ENCODE results near the gene ABCA10. TPM values are rescaled to one million over a fixed set of nuclear protein-coding genes. Genes with fewer than 3 reads are reported as not detected.
A peak's percentile ranks its signal among the peaks of the same experiment; 100 is the strongest.
"Not testable (repeated sequence)": the region's sequence is repeated elsewhere in the genome, so short reads cannot be mapped to it uniquely, and the experiment has no call there.

The ABCA10 gene
- total RNA-seq (2021; ENCODE audit: unreplicated experiment) (0.34 TPM), Bru-seq, nascent RNA (percentile 38 among the genes with signal in this experiment), BruChase-seq, experiment 1, labeled RNA remaining after a 6-hour chase (percentile 31 among the genes with signal in this experiment), BruChase-seq, experiment 2, labeled RNA remaining after a 2-hour chase (percentile 42 among the genes with signal in this experiment)
- 0.04 and 0.12 TPM in 2 replicates for polyA plus RNA-seq (2012)
- long read RNA-seq = 0 reads

GRCh38 chr17:69228576-69228975 lies at the start of gene ABCA10:
TSS of gene ABCA10 (minus strand) at chr17:69228824. CDS start at chr17:69225358, 3,466 bp downstream.
- Histone ChIP-seq H3K4me3 (replicated peaks in 1 of 2; ENCODE audit: low read depth in 1 of 2, low read length in 2 of 2) (no peak within 1 kb of the TSS), H4K20me1 (ENCODE audit: insufficient read depth) (no peaks in the 10 kb centered on the region), H3K4me1 (ENCODE audit: control insufficient read depth in 1 of 2, insufficient read depth in 2 of 2, low read length in 2 of 2) (no peaks in the 10 kb centered on the region), H3K27ac (ENCODE audit: low read depth, low read length) (no peak within 1 kb of the TSS), H3K36me3 (ENCODE audit: control insufficient read depth in 1 of 2, insufficient read depth in 2 of 2, low read length in 2 of 2) (no peaks in the 10 kb centered on the region), H2AFZ (ENCODE audit: low read depth, low read length, poor library complexity, severe bottlenecking) (no peak within 1 kb of the TSS), H3K9me2 (ENCODE audit: insufficient read depth) (no peaks in the 10 kb centered on the region; the same call in 1 of the 2 replicates), H3K9ac (ENCODE audit: low read length) (no peak within 1 kb of the TSS), H3K79me2 (ENCODE audit: insufficient read depth, low read length) (no peaks in the 10 kb centered on the region), H3K27me3 (ENCODE audit: insufficient read depth, low read length) (no peaks in the 10 kb centered on the region), H3K4me2 (ENCODE audit: low read length) (no peak within 1 kb of the TSS), H3K9me3 (ENCODE audit: control insufficient read depth in 1 of 2, insufficient read depth in 1 of 2, low read depth in 1 of 2, low read length in 2 of 2) (no peaks in the 10 kb centered on the region)
- TF ChIP-seq TCF7L2 (IDR thresholded peaks at IDR 0.05; ENCODE audit: borderline replicate concordance, extremely low read depth, insufficient read depth, insufficient read length) (no peak), CBX3 (IDR thresholded peaks at IDR 0.05; ENCODE audit: low read depth) (no peak), EZH2 (IDR thresholded peaks at IDR 0.05) (no peak), SRF (IDR thresholded peaks at IDR 0.05; ENCODE audit: low read depth) (no peak), REST (IDR thresholded peaks at IDR 0.05; ENCODE audit: low read depth) (no peak), ZBTB33 (IDR thresholded peaks at IDR 0.05; ENCODE audit: extremely low read depth, insufficient replicate concordance, low read length) (no peak), ZFX (IDR thresholded peaks at IDR 0.05) (no peak), ZNF274 (IDR thresholded peaks at IDR 0.05; ENCODE audit: low read depth, low read length) (no peak), SIN3A (IDR thresholded peaks at IDR 0.05; ENCODE audit: low read depth) (no peak)
- ChIA-PET POLR2A (no interaction called here), RAD21 (ENCODE audit: low non-redundant PET in 1 of 2, low total read pairs in 2 of 2, uncharacterized antibody in 2 of 2, unreplicated experiment in 2 of 2) (no interaction called here), CTCF (interaction anchor here (1.2 kb wide), 1 partner anchor 457 kb away, joined by 3 read pairs; no protein-coding TSS in a partner anchor)
- BruUV-seq (replicated peaks) = no TSS peak
- no peak for ATAC-seq
- intact Hi-C loops (cut with micrococcal nuclease) = no loop called here
- no peak for DNase-seq (ENCODE audit: low read depth, low spot score)

GRCh38 chr17:69276279-69276678 lies 47.7 kb upstream of the ABCA10 start:
- H3K27ac ChIP-seq (ENCODE audit: low read depth, low read length); H3K9me2 ChIP-seq (ENCODE audit: insufficient read depth); H2AFZ ChIP-seq (ENCODE audit: low read depth, low read length, poor library complexity, severe bottlenecking); H3K36me3 ChIP-seq (ENCODE audit: control insufficient read depth in 1 of 2, insufficient read depth in 2 of 2, low read length in 2 of 2); DNase-seq (ENCODE audit: low read depth, low spot score); H3K4me3 ChIP-seq (replicated peaks in 1 of 2; ENCODE audit: low read depth in 1 of 2, low read length in 2 of 2); H3K9me3 ChIP-seq (ENCODE audit: control insufficient read depth in 1 of 2, insufficient read depth in 1 of 2, low read depth in 1 of 2, low read length in 2 of 2); BruUV-seq (replicated peaks); ATAC-seq; POLR2A ChIA-PET; H4K20me1 ChIP-seq (ENCODE audit: insufficient read depth); H3K4me1 ChIP-seq (ENCODE audit: control insufficient read depth in 1 of 2, insufficient read depth in 2 of 2, low read length in 2 of 2); H3K79me2 ChIP-seq (ENCODE audit: insufficient read depth, low read length); intact Hi-C loops (cut with micrococcal nuclease); H3K9ac ChIP-seq (ENCODE audit: low read length); H3K27me3 ChIP-seq (ENCODE audit: insufficient read depth, low read length); H3K4me2 ChIP-seq (ENCODE audit: low read length); CTCF ChIA-PET; RAD21 ChIA-PET (ENCODE audit: low non-redundant PET in 1 of 2, low total read pairs in 2 of 2, uncharacterized antibody in 2 of 2, unreplicated experiment in 2 of 2): not testable (repeated sequence)
